GM18507 (cell line): Measurements from ENCODE around the gene UBC.

ENCODE experiments used
- DNase-seq: peaks from one replicate; pipeline ENCODE4 v3.0.0; 2011; ENCODE audit warnings: low read depth; ENCODE audit not compliant: insufficient read length; ENCODE audit errors: extremely low spot score
- FAIRE-seq: peaks from 2 replicates; lab custom pipeline; 2011; peaks lifted over from hg19 to GRCh38; lab: Jason Lieb, UNC

The UBC gene

DNA sequence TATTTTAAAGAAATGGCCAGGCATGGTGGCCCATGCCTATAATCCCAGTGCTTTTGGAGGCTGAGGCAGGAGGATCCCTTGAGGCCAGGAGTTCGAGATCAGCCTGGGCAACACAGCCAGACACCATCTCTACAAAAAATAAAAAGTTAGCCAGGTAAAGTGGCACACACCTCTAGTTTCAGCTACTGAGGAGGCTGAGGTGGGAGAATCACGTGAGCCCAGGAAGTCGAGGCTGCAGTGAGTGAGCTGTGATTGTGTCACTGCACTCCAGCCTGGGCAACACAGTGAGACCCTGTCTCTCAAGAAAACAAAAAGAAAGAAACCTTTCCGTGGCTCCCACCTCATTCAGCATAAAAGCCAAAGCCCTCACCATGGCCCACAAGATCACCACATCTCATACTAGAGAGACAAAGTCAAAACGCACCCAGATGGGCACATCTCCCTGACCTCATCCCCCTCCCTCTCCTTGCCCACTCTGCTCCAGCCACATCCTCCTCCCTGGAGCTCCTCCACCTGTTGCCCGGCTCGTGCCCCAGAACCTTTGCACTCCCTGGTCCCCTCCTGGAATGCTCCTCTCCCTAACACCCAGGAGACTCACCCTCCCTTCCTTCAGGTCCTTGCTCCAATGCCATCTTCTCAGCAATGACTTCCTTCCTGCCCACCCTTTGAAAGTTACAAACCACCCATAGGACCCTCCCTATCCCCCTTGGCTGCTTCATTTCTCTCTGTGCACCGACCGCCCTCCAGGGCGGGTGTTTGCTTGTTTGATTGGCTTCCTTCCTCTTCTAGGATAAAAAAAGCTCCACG is 46.0 kb downstream of the UBC start:
- no peak for FAIRE-seq
- DNase-seq: no peak

DNA sequence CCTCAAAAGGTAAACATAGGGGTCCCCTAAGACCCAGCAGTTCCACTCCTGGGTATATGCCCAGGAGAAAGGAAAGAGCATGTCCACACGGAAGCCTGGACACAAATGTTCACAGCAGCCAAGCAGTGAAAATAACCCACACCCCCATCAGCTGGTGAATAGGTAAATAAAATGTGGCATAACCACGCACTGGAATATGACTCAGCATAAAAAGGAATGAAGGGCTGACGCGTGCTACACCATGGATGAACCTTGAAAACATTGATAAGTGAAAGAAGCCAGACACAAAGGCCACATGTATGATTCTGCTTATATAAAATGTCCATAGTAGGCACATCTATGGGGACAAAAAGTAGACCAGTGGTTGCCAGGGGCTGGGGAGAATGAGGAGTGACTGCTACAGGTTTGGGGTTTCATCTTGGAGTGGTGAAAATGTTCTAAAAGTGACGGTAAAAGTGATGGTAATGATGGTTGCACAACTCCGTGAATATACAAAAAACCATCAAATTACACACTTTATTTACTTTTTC is 47.0 kb downstream of the UBC start:
- FAIRE-seq (no peak), DNase-seq (no peak)

DNA sequence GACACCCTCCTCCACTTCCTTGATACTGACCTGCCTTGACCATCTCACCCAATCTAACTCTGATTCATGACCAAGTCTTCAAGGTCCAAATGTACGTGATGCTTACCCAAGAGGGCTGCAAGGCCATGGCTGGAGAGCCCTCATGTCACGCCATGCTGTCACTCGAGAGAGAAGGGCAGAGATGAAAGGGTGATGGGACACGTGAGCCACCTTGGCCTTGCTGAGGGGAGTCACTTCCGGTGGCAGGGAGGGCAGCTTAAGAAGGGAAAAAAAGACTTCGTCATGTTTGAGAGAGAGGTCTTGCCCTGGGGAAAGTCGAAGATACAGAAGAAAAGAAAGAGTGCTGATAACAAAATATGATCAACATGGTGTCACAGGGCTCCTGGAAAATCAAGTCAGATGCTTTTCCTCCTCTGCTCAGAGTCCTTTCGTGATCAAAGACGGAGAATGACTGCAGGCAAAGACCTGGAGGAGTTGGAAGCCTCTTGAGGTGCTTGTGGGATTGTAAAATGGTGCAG is 47.5 kb downstream of the UBC start:
- DNase-seq (no peak), FAIRE-seq (no peak)

DNA sequence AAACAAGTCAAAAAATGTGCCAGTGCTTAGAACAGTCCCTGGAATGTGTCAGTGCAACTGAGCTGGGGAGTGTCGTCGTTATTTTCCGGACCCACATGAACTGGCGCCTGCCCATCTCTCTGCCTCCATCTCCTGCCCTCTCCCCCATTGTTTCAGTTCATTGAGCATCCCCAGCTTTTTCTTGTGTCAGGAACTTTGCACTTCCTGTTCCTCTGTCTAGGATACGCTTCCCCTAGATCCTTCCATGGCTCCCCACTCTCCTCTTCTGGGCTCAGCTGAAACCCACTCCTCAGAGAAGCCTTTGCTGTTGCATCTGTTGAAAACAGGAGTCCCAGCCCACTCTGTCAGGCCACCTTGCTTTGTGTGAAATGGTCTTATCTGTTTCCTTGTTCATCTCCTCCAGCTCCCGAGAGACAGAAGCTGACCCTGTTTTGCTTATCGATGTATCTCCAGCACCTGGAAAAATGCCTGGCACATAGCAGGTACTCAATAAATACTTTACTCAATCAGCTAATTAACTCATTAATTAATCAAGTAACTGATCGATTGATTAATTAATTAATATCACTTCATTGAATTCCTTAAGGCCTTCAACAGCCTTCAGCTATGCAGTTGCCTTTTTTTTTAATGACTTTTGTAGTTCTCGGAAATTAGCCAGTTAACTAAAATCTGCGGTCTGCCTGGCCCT is 48.1 kb downstream of the UBC start:
- DNase-seq (no peak), FAIRE-seq (no peak)

DNA sequence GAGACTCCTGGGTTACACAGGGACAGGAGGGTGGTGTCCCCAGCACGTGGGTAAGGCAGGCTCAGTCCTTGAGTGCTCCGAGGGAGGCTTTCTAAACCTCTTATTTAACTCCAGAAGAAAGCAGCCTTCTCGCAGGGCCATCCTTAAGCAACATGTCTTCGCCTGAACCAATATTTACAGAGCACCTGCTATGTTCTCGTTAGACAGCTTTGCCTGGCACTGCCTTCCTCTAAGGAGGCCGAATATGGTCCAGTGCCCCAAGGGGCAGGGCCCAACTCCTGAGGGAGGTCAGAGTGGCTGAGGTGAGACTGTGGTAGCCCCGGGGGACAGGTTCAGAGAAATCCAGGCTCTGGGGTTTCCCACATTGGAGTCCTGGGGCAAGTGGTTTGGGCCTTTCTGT is 48.7 kb downstream of the UBC start:
- FAIRE-seq (no peak), DNase-seq (no peak)

DNA sequence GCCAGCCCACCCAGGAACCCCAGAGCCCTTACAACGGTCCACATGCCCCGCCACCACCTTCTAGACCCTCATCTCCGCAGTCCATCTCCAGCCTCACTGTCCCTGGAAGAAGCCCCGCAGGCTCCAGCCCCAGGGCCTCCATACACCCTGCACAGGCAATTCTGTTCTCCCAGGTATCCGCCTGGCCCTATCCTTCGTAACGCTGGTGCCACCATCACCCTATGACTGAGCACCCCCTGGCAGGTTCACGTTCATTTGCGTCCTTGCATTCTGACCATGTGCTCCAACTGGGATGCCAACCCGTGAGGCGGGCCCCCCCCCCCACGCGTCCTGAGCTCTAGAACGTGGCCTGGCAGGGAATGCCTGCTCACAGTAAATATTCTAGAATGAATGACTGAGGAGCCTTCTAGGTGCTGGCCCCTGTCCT is 50.1 kb downstream of the UBC start:
- no peak for FAIRE-seq
- no peak for DNase-seq

DNA sequence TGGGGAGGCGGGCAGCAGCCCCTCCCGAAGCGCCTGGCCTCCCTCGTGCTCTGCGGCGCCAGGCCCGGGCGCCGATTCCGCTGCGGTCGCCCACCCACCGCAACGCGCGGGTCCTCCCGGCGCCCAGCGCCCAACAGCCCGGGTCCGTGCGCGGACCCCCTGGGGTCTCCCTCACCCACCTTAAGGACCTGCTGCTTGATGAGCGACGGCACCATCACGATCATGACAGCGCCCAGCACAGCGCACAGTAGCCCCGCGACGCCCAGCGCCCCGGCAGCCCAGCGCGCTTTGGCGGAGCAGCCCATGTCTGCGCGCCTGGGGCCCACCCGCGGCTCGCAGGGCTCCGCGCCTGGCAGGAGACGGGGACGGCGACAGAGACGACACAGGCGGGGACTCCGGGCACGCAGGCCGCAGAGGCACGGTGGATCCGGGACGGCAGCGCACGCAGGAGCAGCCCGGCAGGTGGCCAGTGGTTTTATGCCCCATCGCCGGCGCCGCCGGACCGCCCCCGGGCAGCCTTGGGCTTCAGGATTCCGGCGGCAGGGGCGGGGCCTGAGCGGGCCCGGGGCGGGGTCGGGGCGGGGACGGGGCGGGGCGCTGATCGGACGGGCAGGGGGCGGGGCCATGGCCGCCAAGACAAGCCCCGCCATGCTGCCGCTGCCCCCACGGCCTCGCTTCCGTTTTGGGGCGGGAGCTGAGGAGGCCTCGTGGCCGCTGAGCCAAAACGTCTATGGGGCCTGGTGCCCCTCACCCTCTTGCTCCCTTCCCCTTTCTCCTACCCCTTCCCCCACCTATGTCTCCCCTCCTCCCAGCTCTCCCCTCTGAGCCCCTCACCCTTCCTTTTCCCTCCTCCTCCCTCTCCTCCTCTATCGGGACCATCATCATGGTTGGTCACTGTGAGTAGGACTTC is 50.8 kb downstream of the UBC start, which contains the start of gene SCARB1:
Gene SCARB1 (minus strand): TSS at position 449 of the 910 bp plus-strand sequence. CDS start 144 bp downstream, at position 305.
- DNase-seq (peak; percentile 96), FAIRE-seq (peak; percentile 57)

DNA sequence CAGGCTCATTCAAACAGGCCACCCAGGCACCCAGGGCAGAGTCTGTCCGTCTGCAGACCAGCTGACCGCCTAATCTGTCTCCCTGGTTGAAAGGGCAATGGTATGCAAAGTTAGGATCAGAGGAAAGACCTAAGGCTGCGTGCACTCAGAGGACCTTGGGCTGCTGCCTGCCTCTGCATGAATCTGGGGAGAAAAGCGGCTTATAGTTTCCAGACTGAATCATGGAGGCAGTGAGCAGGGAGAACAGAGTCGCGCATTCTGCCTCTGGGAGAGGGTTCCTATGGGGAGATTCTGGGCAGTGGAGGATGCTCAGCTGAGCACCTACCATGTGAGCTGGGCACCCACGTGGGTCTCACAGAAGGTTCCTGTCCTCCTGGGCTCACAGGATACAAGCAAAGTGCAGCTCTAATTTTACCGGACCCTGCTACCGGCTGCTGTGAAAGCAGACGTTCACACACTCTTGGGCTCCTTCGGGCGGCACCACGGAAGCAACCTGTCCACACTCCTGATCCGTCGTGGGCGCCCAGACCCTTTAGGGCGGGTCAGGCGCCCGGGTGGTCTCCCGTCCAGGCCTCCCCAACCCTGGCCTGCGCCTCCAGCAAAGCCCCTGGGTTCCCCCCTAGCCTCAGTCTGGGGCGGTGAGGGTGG is 51.6 kb downstream of the UBC start:
- peak; percentile 44 for FAIRE-seq
- no peak for DNase-seq

DNA sequence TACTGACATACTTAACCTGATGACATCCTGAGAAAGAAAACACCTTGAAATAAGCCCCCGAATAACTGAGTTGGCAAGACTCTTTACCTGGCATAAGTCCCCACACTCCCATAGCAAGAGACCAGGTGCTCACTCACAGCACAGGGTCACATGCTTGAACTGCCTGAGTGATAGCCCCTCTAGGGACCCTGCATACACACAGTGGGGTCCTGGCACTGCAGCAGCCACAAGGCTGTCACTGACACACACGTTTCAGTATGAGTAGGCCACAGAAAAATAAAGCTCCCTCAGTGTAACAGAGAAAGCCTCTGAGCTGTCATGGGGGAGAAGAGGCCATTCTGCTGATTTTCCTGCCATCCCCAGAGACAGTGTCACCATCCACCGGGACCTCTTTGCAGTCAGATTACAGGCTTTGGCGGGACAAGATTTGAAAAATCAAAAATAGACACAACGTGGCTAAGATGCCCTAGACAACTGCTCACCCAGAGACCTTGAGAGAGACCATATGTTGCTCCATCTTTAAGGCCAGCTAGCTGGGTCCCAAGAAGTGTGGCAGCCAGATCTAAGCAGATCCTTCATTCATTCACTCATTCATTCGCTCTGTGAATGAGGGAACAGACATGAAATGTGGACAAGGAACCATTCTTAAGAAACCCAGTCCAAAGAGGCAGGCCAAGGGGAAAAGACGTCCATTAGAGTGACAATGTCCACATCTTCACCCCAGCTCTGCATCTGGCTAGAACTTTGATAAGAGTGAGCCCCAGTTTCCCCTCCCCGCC is 52.4 kb downstream of the UBC start:
- FAIRE-seq: peak; percentile 21

More for the DNA sequence above, 52.4 kb downstream of the UBC start:
- no peak for DNase-seq
